ENCODE data around the gene SMG6. TPM values are rescaled to one million over a fixed set of nuclear protein-coding genes. Genes with fewer than 3 reads are reported as not detected.
A peak's percentile ranks its signal among the peaks of the same experiment; 100 is the strongest.

SMG6 gene
- total RNA-seq, 1 donor from 2014 or later, result 9.2 TPM

DNA sequence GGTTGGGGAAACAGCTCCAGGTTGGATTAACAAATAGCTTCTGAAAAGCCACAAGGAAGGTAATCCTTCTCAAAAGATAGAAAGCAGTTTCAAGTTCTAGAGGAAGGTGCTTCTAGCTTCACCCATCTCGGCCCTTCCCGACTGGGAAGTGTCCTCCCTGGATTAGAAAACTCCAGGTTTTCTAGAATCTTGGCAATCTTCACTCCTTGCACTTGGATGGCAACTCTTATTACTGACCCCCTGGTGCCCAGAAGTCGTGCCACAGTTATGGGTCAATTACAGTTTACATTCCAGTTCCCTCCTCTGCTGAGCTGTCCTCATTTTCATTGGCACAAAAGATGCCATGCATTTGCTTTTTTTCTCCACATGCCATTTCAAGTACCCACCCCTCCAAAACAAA, 65.6 kb downstream of the SMG6 start:
- FAIRE-seq (no peak), DNase-seq (ENCODE audit: low read depth) (no peak)
- TF ChIP-seq, protein P1, sequence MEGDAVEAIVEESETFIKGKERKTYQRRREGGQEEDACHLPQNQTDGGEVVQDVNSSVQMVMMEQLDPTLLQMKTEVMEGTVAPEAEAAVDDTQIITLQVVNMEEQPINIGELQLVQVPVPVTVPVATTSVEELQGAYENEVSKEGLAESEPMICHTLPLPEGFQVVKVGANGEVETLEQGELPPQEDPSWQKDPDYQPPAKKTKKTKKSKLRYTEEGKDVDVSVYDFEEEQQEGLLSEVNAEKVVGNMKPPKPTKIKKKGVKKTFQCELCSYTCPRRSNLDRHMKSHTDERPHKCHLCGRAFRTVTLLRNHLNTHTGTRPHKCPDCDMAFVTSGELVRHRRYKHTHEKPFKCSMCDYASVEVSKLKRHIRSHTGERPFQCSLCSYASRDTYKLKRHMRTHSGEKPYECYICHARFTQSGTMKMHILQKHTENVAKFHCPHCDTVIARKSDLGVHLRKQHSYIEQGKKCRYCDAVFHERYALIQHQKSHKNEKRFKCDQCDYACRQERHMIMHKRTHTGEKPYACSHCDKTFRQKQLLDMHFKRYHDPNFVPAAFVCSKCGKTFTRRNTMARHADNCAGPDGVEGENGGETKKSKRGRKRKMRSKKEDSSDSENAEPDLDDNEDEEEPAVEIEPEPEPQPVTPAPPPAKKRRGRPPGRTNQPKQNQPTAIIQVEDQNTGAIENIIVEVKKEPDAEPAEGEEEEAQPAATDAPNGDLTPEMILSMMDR (IDR thresholded peaks at IDR 0.05; ENCODE audit: insufficient read depth, low read length, severe bottlenecking), result no peak
- no peak overlapping the region for H3K4me3 ChIP-seq (ENCODE audit: low read depth, low read length)
- H3K36me3 ChIP-seq (ENCODE audit: control insufficient read depth, insufficient read depth, low read length), result peaks cover 9% of the 10 kb centered on the region
- H3K27me3 ChIP-seq (ENCODE audit: control insufficient read depth, insufficient read depth, low read length), result no peaks in the 10 kb centered on the region

- peaks cover 7% of the 10 kb centered on the region for H3K36me3 ChIP-seq (ENCODE audit: control insufficient read depth, insufficient read depth, low read length)
- no peak for FAIRE-seq
- TF ChIP-seq, protein P1 (IDR thresholded peaks at IDR 0.05; ENCODE audit: insufficient read depth, low read length, severe bottlenecking), result no peak
Observed at GRCh38 chr17:2237521-2237921, 66.1 kb downstream of the SMG6 start.

GRCh38 chr17:2235792-2236366, 67.7 kb downstream of the SMG6 start:
- no peak overlapping the region for H3K4me3 ChIP-seq (ENCODE audit: low read depth, low read length)
- peaks cover 6% of the 10 kb centered on the region for H3K36me3 ChIP-seq (ENCODE audit: control insufficient read depth, insufficient read depth, low read length)
- FAIRE-seq (no peak), DNase-seq (ENCODE audit: low read depth) (no peak)
- TF ChIP-seq, protein P1 (IDR thresholded peaks at IDR 0.05; ENCODE audit: insufficient read depth, low read length, severe bottlenecking), result no peak
- no peaks in the 10 kb centered on the region for H3K27me3 ChIP-seq (ENCODE audit: control insufficient read depth, insufficient read depth, low read length)

More at GRCh38 chr17:2237521-2237921, 66.1 kb downstream of the SMG6 start:
- DNase-seq (ENCODE audit: low read depth), result no peak
- no peaks in the 10 kb centered on the region for H3K27me3 ChIP-seq (ENCODE audit: control insufficient read depth, insufficient read depth, low read length)
- no peak overlapping the region for H3K4me3 ChIP-seq (ENCODE audit: low read depth, low read length)

DNA sequence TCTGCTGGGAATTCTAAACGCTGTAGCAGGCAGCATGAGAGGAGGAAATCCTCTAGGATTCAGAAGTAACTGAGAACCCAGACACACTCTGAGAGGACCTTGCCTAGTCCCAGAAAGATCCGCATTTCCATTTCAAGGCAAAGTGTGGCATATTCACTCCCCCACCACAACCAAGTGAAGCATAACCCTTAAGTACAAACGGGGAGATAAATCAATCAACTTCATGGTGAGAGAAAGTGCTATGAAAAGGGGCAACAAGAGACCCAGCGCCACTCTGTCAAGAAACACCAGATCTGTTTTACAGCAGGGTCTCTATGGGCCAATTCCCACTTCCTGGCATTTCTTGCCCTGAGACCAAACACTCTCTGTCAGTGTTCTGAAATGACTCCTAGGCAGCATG, 68.3 kb downstream of the SMG6 start:
- H3K27me3 ChIP-seq (ENCODE audit: control insufficient read depth, insufficient read depth, low read length), result no peaks in the 10 kb centered on the region
- no peak for DNase-seq (ENCODE audit: low read depth)
- H3K4me3 ChIP-seq (ENCODE audit: low read depth, low read length), result no peak overlapping the region
- no peak for FAIRE-seq
- TF ChIP-seq, protein P1 (IDR thresholded peaks at IDR 0.05; ENCODE audit: insufficient read depth, low read length, severe bottlenecking), result no peak
- H3K36me3 ChIP-seq (ENCODE audit: control insufficient read depth, insufficient read depth, low read length), result peaks cover 6% of the 10 kb centered on the region

GRCh38 chr17:2233441-2233947, 70.1 kb downstream of the SMG6 start:
- peak; percentile 90 for FAIRE-seq
- Histone ChIP-seq H3K36me3 (ENCODE audit: control insufficient read depth, insufficient read depth, low read length) (peaks cover 5% of the 10 kb centered on the region), H3K27me3 (ENCODE audit: control insufficient read depth, insufficient read depth, low read length) (no peaks in the 10 kb centered on the region), H3K4me3 (ENCODE audit: low read depth, low read length) (no peak overlapping the region)
- TF ChIP-seq, protein P1 (IDR thresholded peaks at IDR 0.05; ENCODE audit: insufficient read depth, low read length, severe bottlenecking), result no peak
- no peak for DNase-seq (ENCODE audit: low read depth)

DNA sequence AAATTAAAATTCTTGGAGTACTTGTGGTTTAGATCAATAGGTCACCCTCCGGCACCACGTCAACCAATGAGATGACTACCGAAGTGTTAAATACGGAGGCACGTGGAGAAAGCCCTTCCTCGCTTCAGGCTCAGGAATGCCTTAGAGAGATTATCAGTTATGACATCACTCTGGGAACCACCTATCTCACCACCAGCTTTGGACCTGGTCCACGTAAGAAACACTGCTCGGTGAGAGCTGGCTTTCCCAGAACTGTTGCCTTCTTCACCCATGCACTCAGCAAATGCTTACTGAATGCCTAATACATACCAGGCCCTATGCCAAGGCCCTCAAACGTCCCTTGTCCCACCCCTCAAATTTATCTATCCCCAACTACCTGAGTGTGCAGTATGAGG, 71.3 kb downstream of the SMG6 start:
- no peak for FAIRE-seq
- Histone ChIP-seq H3K27me3 (ENCODE audit: control insufficient read depth, insufficient read depth, low read length) (no peaks in the 10 kb centered on the region), H3K4me3 (ENCODE audit: low read depth, low read length) (no peak overlapping the region), H3K36me3 (ENCODE audit: control insufficient read depth, insufficient read depth, low read length) (peaks cover 3% of the 10 kb centered on the region)
- TF ChIP-seq, protein P1 (IDR thresholded peaks at IDR 0.05; ENCODE audit: insufficient read depth, low read length, severe bottlenecking), result no peak
- peak; percentile 62 for DNase-seq (ENCODE audit: low read depth)

All from bronchial epithelial cell (primary cell).